ENCODE data around the gene ME3.

ME3 gene

GRCh38 chr11:86692746-86693145 lies 20.3 kb upstream of the ME3 start:
- DNase-seq (ENCODE audit: low read depth in 2 of 2) = no peak

GRCh38 chr11:86692317-86692716 lies 19.9 kb upstream of the ME3 start:
- DNase-seq (ENCODE audit: low read depth in 2 of 2) = no peak

GRCh38 chr11:86688398-86689179 lies 16.2 kb upstream of the ME3 start:
- DNase-seq (ENCODE audit: low read depth in 2 of 2) = no peak

GRCh38 chr11:86687185-86687778 lies 14.9 kb upstream of the ME3 start:
- no peak for DNase-seq (ENCODE audit: low read depth in 2 of 2)

GRCh38 chr11:86686531-86686930 lies 14.1 kb upstream of the ME3 start:
- no peak for DNase-seq (ENCODE audit: low read depth in 2 of 2)

GRCh38 chr11:86681483-86681756 lies 9.0 kb upstream of the ME3 start:
- DNase-seq (ENCODE audit: low read depth in 2 of 2) = no peak

- no peak for DNase-seq (ENCODE audit: low read depth in 2 of 2)
Observed at GRCh38 chr11:86680716-86681482, 8.5 kb upstream of the ME3 start.

GRCh38 chr11:86678823-86679222 lies 6.4 kb upstream of the ME3 start:
- DNase-seq (ENCODE audit: low read depth in 2 of 2) = no peak

GRCh38 chr11:86678296-86678695 lies 5.9 kb upstream of the ME3 start:
- no peak for DNase-seq (ENCODE audit: low read depth in 2 of 2)

- no peak for DNase-seq (ENCODE audit: low read depth in 2 of 2)
Observed at GRCh38 chr11:86676533-86677154, 4.2 kb upstream of the ME3 start.

GRCh38 chr11:86676010-86676409 lies 3.6 kb upstream of the ME3 start:
- DNase-seq (ENCODE audit: low read depth in 2 of 2) = no peak

GRCh38 chr11:86675017-86675416 lies 2.6 kb upstream of the ME3 start:
- DNase-seq (ENCODE audit: low read depth in 2 of 2) = no peak

- no peak for DNase-seq (ENCODE audit: low read depth in 2 of 2)
Observed at GRCh38 chr11:86673872-86674750, 1.7 kb upstream of the ME3 start.

- no peak for DNase-seq (ENCODE audit: low read depth in 2 of 2)
Observed at GRCh38 chr11:86673055-86673843, 833 bp upstream of the ME3 start.

- DNase-seq (ENCODE audit: low read depth in 2 of 2) = no peak
Observed at GRCh38 chr11:86671531-86672006, 847 bp downstream of the ME3 start.

- no peak for DNase-seq (ENCODE audit: low read depth in 2 of 2)
Observed at GRCh38 chr11:86670911-86671310, 1.5 kb downstream of the ME3 start.

- DNase-seq (ENCODE audit: low read depth in 2 of 2) = no peak
Observed at GRCh38 chr11:86670181-86670580, 2.2 kb downstream of the ME3 start.

GRCh38 chr11:86669424-86669823 lies 3.0 kb downstream of the ME3 start:
- no peak for DNase-seq (ENCODE audit: low read depth in 2 of 2)

- DNase-seq (ENCODE audit: low read depth in 2 of 2) = no peak
Observed at GRCh38 chr11:86668929-86669328, 3.5 kb downstream of the ME3 start.

- no peak for DNase-seq (ENCODE audit: low read depth in 2 of 2)
Observed at GRCh38 chr11:86666193-86666592, 6.2 kb downstream of the ME3 start.

- DNase-seq (ENCODE audit: low read depth in 2 of 2) = no peak
Observed at GRCh38 chr11:86664930-86665329, 7.5 kb downstream of the ME3 start.
